ENCODE results near the gene KRT79.

The KRT79 gene

GRCh38 chr12:52832985-52833905 is 866 bp downstream of the KRT79 start:
- H3K36me3 Mint-ChIP-seq, result no peaks in the 10 kb centered on the region
- H3K4me3 Mint-ChIP-seq, result no peak overlapping the region
- H3K27ac Mint-ChIP-seq, result peak overlapping the region; percentile 14
- no peaks in the 10 kb centered on the region for H3K27me3 Mint-ChIP-seq
- peaks cover 49% of the 10 kb centered on the region for H3K4me1 Mint-ChIP-seq (ENCODE audit: low read depth)
- H3K9me3 Mint-ChIP-seq (ENCODE audit: low read depth), result no peaks in the 10 kb centered on the region

GRCh38 chr12:52832451-52832850 is 1.7 kb downstream of the KRT79 start:
- H3K27me3 Mint-ChIP-seq, result no peaks in the 10 kb centered on the region
- H3K4me3 Mint-ChIP-seq, result no peak overlapping the region
- no peak overlapping the region for H3K27ac Mint-ChIP-seq
- H3K36me3 Mint-ChIP-seq, result no peaks in the 10 kb centered on the region
- no peaks in the 10 kb centered on the region for H3K9me3 Mint-ChIP-seq (ENCODE audit: low read depth)
- peaks cover 43% of the 10 kb centered on the region for H3K4me1 Mint-ChIP-seq (ENCODE audit: low read depth)

DNA sequence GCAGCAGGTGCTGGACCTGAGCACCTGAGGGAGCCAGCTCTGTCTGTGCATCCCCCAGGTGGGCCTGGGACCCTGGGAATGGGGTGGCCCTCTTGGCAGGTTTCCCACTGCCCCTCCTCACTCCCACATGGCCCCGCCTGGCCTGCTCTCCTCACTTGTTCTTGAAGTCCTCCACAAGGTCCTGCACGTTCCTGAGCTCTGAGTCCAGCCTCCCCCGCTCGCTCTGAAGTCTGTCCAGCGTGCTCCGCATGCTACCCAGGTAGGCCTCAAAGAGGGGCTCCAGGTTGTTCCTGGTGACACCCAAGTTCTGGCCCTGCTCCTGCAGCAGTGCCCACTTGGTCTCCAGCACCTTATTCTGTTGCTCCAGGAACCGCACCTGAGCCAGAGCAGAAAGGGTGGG is 2.9 kb downstream of the KRT79 start:
- H3K9me3 Mint-ChIP-seq (ENCODE audit: low read depth), result no peaks in the 10 kb centered on the region
- no peaks in the 10 kb centered on the region for H3K36me3 Mint-ChIP-seq
- no peak overlapping the region for H3K27ac Mint-ChIP-seq
- no peak overlapping the region for H3K4me3 Mint-ChIP-seq
- peaks cover 31% of the 10 kb centered on the region for H3K4me1 Mint-ChIP-seq (ENCODE audit: low read depth)
- H3K27me3 Mint-ChIP-seq, result no peaks in the 10 kb centered on the region

DNA sequence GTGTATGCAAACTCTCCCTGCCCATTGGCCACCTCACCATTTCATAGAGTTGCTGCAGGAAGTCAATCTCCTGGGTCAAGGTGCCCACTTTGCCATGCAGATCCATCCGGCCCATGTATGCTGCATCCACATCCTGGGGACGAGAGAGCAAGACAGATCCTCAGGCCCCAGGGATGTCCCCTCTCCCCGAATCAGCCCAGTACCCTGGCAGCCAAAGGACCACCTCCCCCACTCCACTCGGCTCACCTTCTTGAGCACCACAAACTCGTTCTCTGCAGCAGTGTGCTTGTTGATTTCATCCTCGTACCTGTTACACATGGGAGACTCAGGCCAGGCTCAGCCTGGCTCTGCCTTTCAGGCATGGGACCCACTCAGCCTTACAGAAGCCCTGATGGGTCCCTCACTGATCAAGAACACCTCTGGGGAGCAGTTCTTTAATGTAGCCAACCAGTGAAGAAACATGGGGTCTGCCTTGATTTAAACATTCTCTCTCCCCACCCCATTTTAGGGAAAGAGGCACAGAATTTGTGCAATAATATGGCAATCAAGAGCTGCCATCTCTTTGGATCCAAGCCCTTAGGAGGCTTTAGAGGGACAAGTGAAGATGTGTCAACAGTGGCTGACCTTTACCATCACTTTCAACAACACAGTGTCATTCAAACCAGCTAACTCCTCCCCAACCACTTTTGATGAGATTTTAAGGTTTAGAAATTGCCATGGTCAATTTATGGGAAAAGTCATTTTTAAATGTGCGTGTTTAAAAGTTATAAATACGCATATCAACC is 3.9 kb downstream of the KRT79 start:
- no peaks in the 10 kb centered on the region for H3K9me3 Mint-ChIP-seq (ENCODE audit: low read depth)
- H3K27ac Mint-ChIP-seq, result no peak overlapping the region
- H3K4me1 Mint-ChIP-seq (ENCODE audit: low read depth), result peaks cover 20% of the 10 kb centered on the region
- H3K36me3 Mint-ChIP-seq, result no peaks in the 10 kb centered on the region
- no peaks in the 10 kb centered on the region for H3K27me3 Mint-ChIP-seq
- H3K4me3 Mint-ChIP-seq, result no peak overlapping the region

GRCh38 chr12:52828591-52829021 is 5.5 kb downstream of the KRT79 start:
- no peaks in the 10 kb centered on the region for H3K27me3 Mint-ChIP-seq
- H3K4me3 Mint-ChIP-seq, result no peak overlapping the region
- H3K36me3 Mint-ChIP-seq, result no peaks in the 10 kb centered on the region
- no peaks in the 10 kb centered on the region for H3K9me3 Mint-ChIP-seq (ENCODE audit: low read depth)
- H3K27ac Mint-ChIP-seq, result peak overlapping the region; percentile 13
- peaks cover 12% of the 10 kb centered on the region for H3K4me1 Mint-ChIP-seq (ENCODE audit: low read depth)

DNA sequence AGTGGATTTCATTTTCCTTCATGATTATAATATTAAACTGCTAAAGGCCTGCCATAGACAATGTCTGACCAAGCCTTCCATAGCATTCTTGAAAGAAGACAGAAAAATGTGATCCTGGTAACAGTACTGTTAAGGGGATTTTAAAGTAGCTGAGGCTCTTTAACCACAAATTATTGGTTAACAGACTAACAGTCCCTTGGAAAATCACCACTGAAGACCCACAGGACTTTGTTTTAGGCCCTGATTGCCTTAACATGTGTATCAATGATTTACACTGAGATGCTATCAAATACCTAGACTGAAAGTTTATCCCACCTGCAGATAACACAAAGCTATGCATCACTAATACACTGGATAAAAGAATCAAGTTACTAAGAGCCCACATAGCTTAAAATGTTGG is 6.0 kb downstream of the KRT79 start:
- Mint-ChIP-seq H3K36me3 (no peaks in the 10 kb centered on the region), H3K4me3 (no peak overlapping the region), H3K4me1 (ENCODE audit: low read depth) (peaks cover 12% of the 10 kb centered on the region), H3K27ac (no peak overlapping the region), H3K27me3 (no peaks in the 10 kb centered on the region), H3K9me3 (ENCODE audit: low read depth) (no peaks in the 10 kb centered on the region)

GRCh38 chr12:52827499-52828090 is 6.5 kb downstream of the KRT79 start:
- Mint-ChIP-seq H3K9me3 (ENCODE audit: low read depth) (no peaks in the 10 kb centered on the region), H3K27me3 (no peaks in the 10 kb centered on the region)

GRCh38 chr12:52826611-52827498 is 7.3 kb downstream of the KRT79 start:
- Mint-ChIP-seq H3K27ac (peak overlapping the region; percentile 31), H3K9me3 (ENCODE audit: low read depth) (no peaks in the 10 kb centered on the region), H3K4me1 (ENCODE audit: low read depth) (peaks cover 13% of the 10 kb centered on the region), H3K36me3 (no peaks in the 10 kb centered on the region), H3K4me3 (no peak overlapping the region), H3K27me3 (no peaks in the 10 kb centered on the region)

More at GRCh38 chr12:52827499-52828090, 6.5 kb downstream of the KRT79 start:
- no peak overlapping the region for H3K4me3 Mint-ChIP-seq
- no peak overlapping the region for H3K27ac Mint-ChIP-seq
- H3K36me3 Mint-ChIP-seq, result no peaks in the 10 kb centered on the region
- peaks cover 12% of the 10 kb centered on the region for H3K4me1 Mint-ChIP-seq (ENCODE audit: low read depth)

DNA sequence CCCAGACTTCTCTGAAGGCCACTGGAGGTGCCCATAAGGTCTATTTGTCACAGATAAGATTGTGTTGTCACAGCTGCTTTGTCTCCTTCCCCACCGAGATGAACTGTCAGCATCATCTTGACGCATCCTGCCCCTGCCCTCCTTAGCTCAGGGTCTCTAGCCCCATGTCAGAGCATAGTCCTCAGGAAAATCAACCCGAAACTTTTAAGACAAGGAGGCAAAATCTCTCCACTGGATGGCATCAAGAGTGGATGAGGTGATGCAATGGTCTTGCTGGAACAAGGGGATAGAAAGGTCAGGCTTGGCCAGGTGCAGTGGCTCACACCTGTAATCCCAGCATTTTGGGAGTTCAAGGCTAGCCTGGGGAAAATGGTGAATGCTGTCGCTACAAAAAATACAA is 8.2 kb downstream of the KRT79 start:
- Mint-ChIP-seq H3K27me3 (no peaks in the 10 kb centered on the region), H3K27ac (no peak overlapping the region), H3K9me3 (ENCODE audit: low read depth) (no peaks in the 10 kb centered on the region), H3K36me3 (no peaks in the 10 kb centered on the region), H3K4me1 (ENCODE audit: low read depth) (peaks cover 15% of the 10 kb centered on the region), H3K4me3 (no peak overlapping the region)

- H3K36me3 Mint-ChIP-seq, result no peaks in the 10 kb centered on the region
- no peak overlapping the region for H3K27ac Mint-ChIP-seq
- H3K27me3 Mint-ChIP-seq, result no peaks in the 10 kb centered on the region
- no peak overlapping the region for H3K4me3 Mint-ChIP-seq
- no peaks in the 10 kb centered on the region for H3K9me3 Mint-ChIP-seq (ENCODE audit: low read depth)
- peaks cover 15% of the 10 kb centered on the region for H3K4me1 Mint-ChIP-seq (ENCODE audit: low read depth)
Observed at GRCh38 chr12:52824741-52825410, 9.2 kb downstream of the KRT79 start.

- Mint-ChIP-seq H3K4me1 (ENCODE audit: low read depth) (peaks cover 13% of the 10 kb centered on the region), H3K9me3 (ENCODE audit: low read depth) (no peaks in the 10 kb centered on the region), H3K4me3 (no peak overlapping the region), H3K36me3 (no peaks in the 10 kb centered on the region), H3K27me3 (no peaks in the 10 kb centered on the region), H3K27ac (no peak overlapping the region)
Observed at GRCh38 chr12:52823761-52824450, 10.2 kb downstream of the KRT79 start.

GRCh38 chr12:52822771-52823510 is 11.2 kb downstream of the KRT79 start:
- Mint-ChIP-seq H3K27me3 (no peaks in the 10 kb centered on the region), H3K4me1 (ENCODE audit: low read depth) (peaks cover 10% of the 10 kb centered on the region), H3K9me3 (ENCODE audit: low read depth) (no peaks in the 10 kb centered on the region), H3K27ac (no peak overlapping the region), H3K36me3 (no peaks in the 10 kb centered on the region), H3K4me3 (no peak overlapping the region)
